ENCODE data around the gene LRSAM1.

The LRSAM1 gene

DNA sequence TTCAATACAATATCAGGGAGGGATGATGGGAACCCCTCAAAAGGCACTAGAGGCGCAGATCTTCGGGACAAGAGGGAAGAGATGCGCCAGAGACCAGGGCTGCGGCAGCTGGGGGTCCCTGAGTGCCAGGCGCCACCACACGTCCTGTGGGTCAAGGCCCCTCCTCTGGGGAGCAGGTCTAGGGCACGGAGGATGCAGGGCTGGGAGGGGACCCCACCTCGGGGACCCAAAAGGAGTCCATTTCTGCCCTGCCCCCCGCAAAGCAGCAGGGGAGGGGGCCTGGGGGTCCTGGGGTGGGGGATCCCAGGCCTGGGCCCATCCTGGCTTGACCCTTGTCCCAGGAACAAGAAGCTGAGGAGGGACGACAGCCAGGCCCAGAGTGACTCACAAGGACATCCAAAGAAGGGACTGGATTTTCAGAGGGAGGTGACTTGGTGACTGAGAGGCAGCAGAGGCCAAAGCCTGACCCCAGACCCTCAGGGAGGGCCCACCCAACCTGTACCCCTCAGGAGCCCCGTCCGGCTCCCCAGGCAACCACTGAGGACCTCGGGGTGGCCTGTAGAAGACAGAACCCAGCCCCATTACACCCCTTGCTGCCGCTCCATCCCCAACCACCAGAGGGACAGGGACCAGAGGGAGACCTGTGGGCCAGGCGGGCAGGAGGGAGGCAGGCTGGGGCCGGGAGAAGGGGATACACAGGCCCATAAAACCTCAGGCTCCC lies 54.2 kb downstream of the LRSAM1 start:
- Histone ChIP-seq H3K27ac (ENCODE audit: insufficient read depth, low read depth, low read length, poor library complexity, severe bottlenecking) (no peak overlapping the region), H3K36me3 (ENCODE audit: control insufficient read depth, insufficient read depth, low read length) (no peaks in the 10 kb centered on the region), H3K4me3 (ENCODE audit: insufficient read depth, low read depth, low read length) (no peak overlapping the region), H3K27me3 (ENCODE audit: control insufficient read depth, insufficient read depth, low read length, poor library complexity, severe bottlenecking) (no peaks in the 10 kb centered on the region), H3K9me3 (ENCODE audit: control insufficient read depth, low read length) (no peaks in the 10 kb centered on the region), H3K4me1 (ENCODE audit: control insufficient read depth, insufficient read depth, low read length) (peaks cover 4% of the 10 kb centered on the region)
- WGBS, 2 experiments, result 75 to 83% methylated on average over 16 of the region's 16 CpGs

DNA sequence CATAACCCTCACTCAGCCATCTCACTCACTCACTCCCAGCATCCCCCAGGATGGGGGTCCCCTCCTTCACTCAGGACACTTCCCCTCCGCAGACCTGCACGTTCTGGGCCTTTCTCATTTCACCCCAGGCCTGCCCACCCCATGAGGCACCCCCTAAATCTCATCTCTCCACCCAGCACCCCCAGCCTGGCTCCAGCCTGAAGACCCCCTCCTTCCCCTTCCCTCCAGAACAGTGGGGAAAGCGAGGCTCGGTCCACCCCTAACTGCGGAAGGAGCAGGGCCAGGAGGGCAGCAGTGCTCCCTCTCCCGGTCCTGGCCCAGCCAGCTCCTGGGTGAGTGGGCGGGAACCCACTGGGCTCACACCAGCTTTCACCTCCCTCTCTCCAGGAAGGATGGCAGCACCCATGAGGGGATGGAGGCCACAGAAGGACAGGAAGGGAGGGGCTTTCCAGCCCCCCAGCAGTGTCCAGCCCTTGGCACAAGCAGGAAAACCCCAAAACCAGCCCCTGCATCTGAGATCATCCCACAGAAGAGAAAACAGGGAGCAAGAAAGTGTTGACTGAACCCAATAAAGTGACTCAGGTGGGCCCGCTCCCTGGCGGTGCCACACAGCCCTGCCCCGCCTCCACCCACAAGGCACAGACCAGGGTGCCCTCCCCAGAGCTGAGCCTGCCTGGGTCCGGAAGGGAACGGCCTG lies 55.0 kb downstream of the LRSAM1 start:
- Histone ChIP-seq H3K27ac (ENCODE audit: insufficient read depth, low read depth, low read length, poor library complexity, severe bottlenecking) (no peak overlapping the region), H3K4me1 (ENCODE audit: control insufficient read depth, insufficient read depth, low read length) (no peaks in the 10 kb centered on the region), H3K4me3 (ENCODE audit: insufficient read depth, low read depth, low read length) (no peak overlapping the region), H3K36me3 (ENCODE audit: control insufficient read depth, insufficient read depth, low read length) (no peaks in the 10 kb centered on the region), H3K27me3 (ENCODE audit: control insufficient read depth, insufficient read depth, low read length, poor library complexity, severe bottlenecking) (no peaks in the 10 kb centered on the region), H3K9me3 (ENCODE audit: control insufficient read depth, low read length) (no peaks in the 10 kb centered on the region)
- 89 to 92% methylated on average over 12 of the region's 12 CpGs for WGBS, 2 experiments

DNA sequence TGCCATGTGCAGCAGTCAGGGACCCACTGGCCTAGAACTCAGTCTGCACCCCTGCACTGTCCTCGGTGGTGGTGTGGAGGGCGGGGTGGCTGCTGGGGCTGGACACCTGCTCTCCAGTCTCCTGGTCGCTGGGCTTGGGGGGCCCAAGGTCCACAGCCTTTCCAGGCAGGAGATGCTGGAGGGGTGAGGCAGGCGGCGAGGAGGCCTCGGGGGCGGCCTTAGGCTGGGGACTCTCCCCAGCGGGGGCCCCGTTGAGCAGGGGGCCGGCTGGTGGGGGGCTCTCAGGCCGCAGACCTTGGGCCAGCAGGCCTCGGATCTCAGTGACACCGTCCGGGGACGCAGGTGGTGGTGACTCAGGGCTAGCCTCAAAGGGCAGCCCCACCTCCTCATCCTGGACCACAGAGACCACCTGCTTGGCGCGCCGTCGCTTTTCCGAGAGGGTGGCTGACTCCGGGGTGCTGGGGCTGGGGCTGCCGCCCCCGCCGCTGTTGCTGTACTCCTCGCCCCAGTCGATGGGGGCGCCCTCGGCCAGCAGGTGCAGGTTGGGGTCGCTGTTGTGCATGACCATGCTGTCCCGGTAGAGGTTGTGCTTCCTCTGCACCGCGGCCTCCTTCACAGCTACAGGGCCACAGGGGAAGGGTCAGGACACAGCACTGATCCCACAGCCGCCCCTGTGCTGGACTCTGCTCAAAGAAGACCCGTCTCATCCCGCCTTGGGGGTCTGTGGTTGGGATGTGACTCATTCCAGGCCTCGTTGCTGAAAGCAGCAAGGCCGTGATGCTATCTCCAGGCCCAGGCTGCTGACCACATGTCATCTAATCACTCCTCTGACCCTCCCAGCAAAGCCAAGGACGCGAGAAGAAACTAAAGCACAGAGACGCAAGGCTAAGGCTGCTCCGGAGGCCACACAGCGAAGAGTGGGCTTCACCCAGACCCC lies 55.8 kb downstream of the LRSAM1 start:
- no peak overlapping the region for H3K4me3 ChIP-seq (ENCODE audit: insufficient read depth, low read depth, low read length)
- H3K9me3 ChIP-seq (ENCODE audit: control insufficient read depth, low read length), result no peaks in the 10 kb centered on the region
- no peak overlapping the region for H3K27ac ChIP-seq (ENCODE audit: insufficient read depth, low read depth, low read length, poor library complexity, severe bottlenecking)
- H3K36me3 ChIP-seq (ENCODE audit: control insufficient read depth, insufficient read depth, low read length), result no peaks in the 10 kb centered on the region
- WGBS, 2 experiments, result 94% methylated on average over 42 of the region's 42 CpGs
- H3K27me3 ChIP-seq (ENCODE audit: control insufficient read depth, insufficient read depth, low read length, poor library complexity, severe bottlenecking), result no peaks in the 10 kb centered on the region
- H3K4me1 ChIP-seq (ENCODE audit: control insufficient read depth, insufficient read depth, low read length), result no peaks in the 10 kb centered on the region

DNA sequence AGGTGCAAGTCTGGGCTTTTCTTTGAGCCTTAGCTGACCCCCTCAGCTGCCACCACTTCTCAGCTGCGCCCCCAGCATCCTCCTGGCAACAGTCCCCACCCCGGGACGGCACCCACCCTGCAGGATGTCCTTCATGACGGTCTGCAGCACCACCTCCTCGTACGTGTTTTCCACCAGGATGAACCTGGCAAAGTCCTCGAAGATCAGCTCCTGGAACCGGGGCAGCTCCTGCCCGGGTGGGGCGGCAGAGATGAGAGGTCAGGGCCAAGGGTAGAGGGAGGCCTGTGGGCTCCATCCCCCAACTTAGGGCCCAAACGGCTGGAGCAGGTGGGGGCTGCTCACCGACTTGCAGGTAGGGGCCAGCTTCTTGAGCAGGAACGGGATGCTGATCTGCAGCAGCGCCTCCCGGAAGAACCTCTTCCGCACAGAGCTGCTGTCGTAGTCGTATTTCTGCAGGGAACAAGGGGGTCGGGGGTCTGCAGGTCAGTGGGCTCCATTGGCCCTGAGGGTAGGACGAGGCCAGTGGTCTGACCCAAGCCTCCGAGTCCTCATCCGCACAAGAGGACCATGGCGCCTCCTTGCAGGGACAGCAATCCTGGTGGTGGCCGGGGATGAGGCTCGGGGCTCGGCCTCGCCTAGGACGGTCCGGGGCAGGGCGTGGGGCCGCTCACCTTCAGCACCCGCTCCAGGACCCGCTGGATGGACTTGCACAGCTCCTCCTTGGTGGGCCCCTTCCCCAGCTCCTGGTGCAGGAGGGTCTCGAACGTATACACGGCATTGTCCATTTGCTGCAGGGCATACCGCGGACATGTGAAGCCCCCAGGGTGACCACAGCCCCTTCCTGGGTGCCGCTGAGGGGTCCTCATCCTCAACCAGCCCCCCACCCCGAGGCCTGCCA lies 56.7 kb downstream of the LRSAM1 start:
- no peak overlapping the region for H3K4me3 ChIP-seq (ENCODE audit: insufficient read depth, low read depth, low read length)
- H3K4me1 ChIP-seq (ENCODE audit: control insufficient read depth, insufficient read depth, low read length), result no peaks in the 10 kb centered on the region
- H3K36me3 ChIP-seq (ENCODE audit: control insufficient read depth, insufficient read depth, low read length), result no peaks in the 10 kb centered on the region
- no peak overlapping the region for H3K27ac ChIP-seq (ENCODE audit: insufficient read depth, low read depth, low read length, poor library complexity, severe bottlenecking)
- 95 to 96% methylated on average over 40 of the region's 40 CpGs for WGBS, 2 experiments
- no peaks in the 10 kb centered on the region for H3K9me3 ChIP-seq (ENCODE audit: control insufficient read depth, low read length)
- no peaks in the 10 kb centered on the region for H3K27me3 ChIP-seq (ENCODE audit: control insufficient read depth, insufficient read depth, low read length, poor library complexity, severe bottlenecking)

DNA sequence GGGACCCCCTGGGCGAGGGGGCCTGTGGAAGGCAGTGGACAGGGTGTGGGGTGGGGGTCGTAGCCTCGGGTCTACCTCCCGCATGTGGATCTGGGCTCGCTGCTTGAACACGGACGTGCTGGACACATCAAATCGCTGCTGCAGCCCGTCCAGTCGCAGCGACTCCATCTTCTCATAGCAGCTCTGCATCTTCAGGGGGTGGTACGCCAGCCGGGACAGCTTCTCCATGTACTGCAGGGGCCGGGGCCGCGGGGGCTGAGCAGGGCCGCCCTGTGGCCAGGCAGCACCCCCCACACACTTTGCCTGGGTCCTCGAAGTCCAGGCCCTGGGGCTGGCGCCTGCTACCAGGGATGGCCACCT lies 57.6 kb downstream of the LRSAM1 start:
- WGBS, 2 experiments, result 95 to 96% methylated on average over 19 of the region's 19 CpGs
- no peaks in the 10 kb centered on the region for H3K9me3 ChIP-seq (ENCODE audit: control insufficient read depth, low read length)

DNA sequence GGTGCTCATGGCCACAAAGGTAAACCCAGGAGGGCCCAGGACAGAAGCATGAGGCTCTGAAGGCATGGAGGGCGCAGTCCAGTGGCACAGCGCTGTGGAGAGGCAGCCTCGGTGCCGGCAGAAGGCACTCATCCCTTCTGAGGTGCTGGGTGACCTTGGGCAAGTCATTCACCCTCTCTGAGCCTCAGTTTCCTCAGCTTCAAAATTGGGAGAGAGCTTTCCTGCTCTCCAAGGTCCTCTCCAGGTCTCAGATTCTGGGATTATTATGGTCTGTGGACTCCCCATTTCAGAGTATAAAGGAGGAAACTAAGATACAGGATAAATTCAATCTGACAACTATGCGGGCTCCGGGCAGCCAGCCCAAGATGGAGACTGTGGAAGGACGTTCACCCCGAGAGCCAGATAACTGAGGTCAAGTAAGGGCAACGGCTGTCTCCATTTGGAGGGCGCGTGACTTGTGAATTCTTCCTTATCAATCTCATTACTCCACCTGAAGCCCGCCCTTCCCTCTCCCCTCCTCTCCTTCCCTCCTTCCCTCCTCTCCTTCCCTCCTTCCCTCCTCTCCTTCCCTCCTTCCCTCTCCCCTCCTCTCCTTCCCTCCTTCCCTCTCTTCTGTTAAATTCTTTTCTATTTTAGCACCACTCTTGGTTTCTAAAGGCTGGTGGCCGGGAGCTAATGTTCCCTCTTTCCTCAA lies 58.1 kb downstream of the LRSAM1 start:
- Histone ChIP-seq H3K4me3 (ENCODE audit: insufficient read depth, low read depth, low read length) (no peak overlapping the region), H3K9me3 (ENCODE audit: control insufficient read depth, low read length) (no peaks in the 10 kb centered on the region), H3K27me3 (ENCODE audit: control insufficient read depth, insufficient read depth, low read length, poor library complexity, severe bottlenecking) (no peaks in the 10 kb centered on the region), H3K36me3 (ENCODE audit: control insufficient read depth, insufficient read depth, low read length) (no peaks in the 10 kb centered on the region), H3K4me1 (ENCODE audit: control insufficient read depth, insufficient read depth, low read length) (no peaks in the 10 kb centered on the region), H3K27ac (ENCODE audit: insufficient read depth, low read depth, low read length, poor library complexity, severe bottlenecking) (no peak overlapping the region)
- WGBS, 2 experiments, result 92 to 94% methylated on average over 13 of the region's 13 CpGs

More for the DNA sequence above, 57.6 kb downstream of the LRSAM1 start:
- Histone ChIP-seq H3K36me3 (ENCODE audit: control insufficient read depth, insufficient read depth, low read length) (no peaks in the 10 kb centered on the region), H3K4me3 (ENCODE audit: insufficient read depth, low read depth, low read length) (no peak overlapping the region), H3K27me3 (ENCODE audit: control insufficient read depth, insufficient read depth, low read length, poor library complexity, severe bottlenecking) (no peaks in the 10 kb centered on the region), H3K27ac (ENCODE audit: insufficient read depth, low read depth, low read length, poor library complexity, severe bottlenecking) (no peak overlapping the region), H3K4me1 (ENCODE audit: control insufficient read depth, insufficient read depth, low read length) (no peaks in the 10 kb centered on the region)

DNA sequence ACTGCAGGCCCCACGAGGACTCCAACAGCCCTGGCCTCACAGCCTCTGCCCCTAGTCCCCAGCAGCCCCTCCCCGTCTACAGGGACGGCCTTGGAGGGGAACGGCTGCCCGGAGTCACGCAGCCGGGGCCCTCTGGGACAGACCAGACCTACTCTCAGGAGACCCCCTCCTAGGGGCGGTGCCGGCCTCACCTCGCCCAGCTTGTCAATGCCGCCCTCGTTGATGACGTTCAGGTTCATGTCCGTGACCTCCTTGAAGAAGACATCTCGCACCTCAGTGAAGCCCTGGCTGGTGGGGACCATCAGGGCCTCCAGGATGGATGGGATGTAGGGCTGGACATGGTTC lies 58.6 kb downstream of the LRSAM1 start:
- no peaks in the 10 kb centered on the region for H3K27me3 ChIP-seq (ENCODE audit: control insufficient read depth, insufficient read depth, low read length, poor library complexity, severe bottlenecking)
- no peaks in the 10 kb centered on the region for H3K36me3 ChIP-seq (ENCODE audit: control insufficient read depth, insufficient read depth, low read length)
- no peak overlapping the region for H3K4me3 ChIP-seq (ENCODE audit: insufficient read depth, low read depth, low read length)
- H3K27ac ChIP-seq (ENCODE audit: insufficient read depth, low read depth, low read length, poor library complexity, severe bottlenecking), result no peak overlapping the region
- no peaks in the 10 kb centered on the region for H3K9me3 ChIP-seq (ENCODE audit: control insufficient read depth, low read length)
- H3K4me1 ChIP-seq (ENCODE audit: control insufficient read depth, insufficient read depth, low read length), result no peaks in the 10 kb centered on the region
- WGBS, 2 experiments, result 92% methylated on average over 15 of the region's 15 CpGs

DNA sequence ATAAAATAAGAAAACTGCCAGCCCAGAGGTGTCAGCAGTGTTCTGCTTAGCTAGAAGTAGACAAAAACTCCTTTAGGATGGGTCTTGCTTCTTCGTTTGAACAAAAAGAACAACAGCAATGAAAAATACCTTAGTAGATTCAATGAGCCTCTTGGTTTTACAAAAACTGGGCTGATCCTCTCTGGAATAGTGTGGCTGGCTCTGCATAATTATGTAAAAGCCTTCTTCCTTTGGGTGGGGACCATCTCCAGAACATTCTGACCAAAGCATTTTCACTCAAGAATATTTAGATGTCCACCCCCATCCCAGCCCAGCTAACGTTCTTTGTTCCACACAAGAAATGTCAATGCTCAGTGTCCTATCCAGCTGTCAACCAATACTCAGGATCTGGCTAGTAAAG lies 63.2 kb downstream of the LRSAM1 start:
- no peaks in the 10 kb centered on the region for H3K9me3 ChIP-seq (ENCODE audit: control insufficient read depth, low read length)
- H3K27ac ChIP-seq (ENCODE audit: insufficient read depth, low read depth, low read length, poor library complexity, severe bottlenecking), result no peak overlapping the region
- no peaks in the 10 kb centered on the region for H3K4me1 ChIP-seq (ENCODE audit: control insufficient read depth, insufficient read depth, low read length)
- H3K4me3 ChIP-seq (ENCODE audit: insufficient read depth, low read depth, low read length), result no peak overlapping the region
- H3K27me3 ChIP-seq (ENCODE audit: control insufficient read depth, insufficient read depth, low read length, poor library complexity, severe bottlenecking), result no peaks in the 10 kb centered on the region
- peaks cover 10% of the 10 kb centered on the region for H3K36me3 ChIP-seq (ENCODE audit: control insufficient read depth, insufficient read depth, low read length)
- 87 to 96% methylated on average over 2 of the region's 2 CpGs for WGBS, 2 experiments

DNA sequence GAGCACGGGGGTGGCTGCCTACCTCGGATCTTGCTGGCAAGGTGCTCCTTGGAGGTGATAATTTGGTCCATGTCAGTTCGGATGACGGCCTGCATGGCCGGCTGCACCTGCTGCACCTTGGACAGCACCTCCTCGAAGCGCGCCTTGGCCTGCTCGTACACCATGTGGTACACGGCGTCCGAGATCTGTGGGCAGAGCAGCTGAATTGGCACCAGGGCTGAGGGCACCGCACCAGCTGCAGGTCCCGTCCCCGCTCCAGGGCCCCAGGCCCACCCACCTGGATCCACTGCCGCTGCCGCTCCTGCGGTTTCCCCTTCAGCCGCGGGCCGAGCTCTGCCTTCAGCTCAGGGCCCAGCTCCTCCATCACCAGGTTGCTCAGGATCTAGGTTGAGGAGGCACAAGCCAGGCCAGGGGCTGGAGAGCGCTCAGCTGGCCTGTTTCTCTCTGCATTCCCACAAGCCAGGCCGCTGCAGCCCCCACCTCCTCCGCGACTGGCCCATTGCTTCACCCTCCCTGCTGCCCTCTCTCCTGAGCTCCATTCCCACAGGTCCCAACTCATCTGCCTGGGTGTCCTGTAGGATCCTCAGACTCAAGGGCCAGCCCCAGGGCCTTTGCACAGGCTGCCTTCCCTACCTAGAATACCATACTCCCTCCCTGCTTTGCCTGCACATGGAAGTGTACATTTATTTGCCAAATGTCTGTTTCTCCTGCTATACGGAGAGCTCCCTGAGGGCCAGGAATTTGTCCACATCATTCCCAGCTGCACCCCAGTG lies 65.7 kb downstream of the LRSAM1 start:
- H3K27me3 ChIP-seq (ENCODE audit: control insufficient read depth, insufficient read depth, low read length, poor library complexity, severe bottlenecking), result no peaks in the 10 kb centered on the region
- H3K9me3 ChIP-seq (ENCODE audit: control insufficient read depth, low read length), result no peaks in the 10 kb centered on the region
- peaks cover 10% of the 10 kb centered on the region for H3K36me3 ChIP-seq (ENCODE audit: control insufficient read depth, insufficient read depth, low read length)
- H3K4me3 ChIP-seq (ENCODE audit: insufficient read depth, low read depth, low read length), result no peak overlapping the region
- H3K27ac ChIP-seq (ENCODE audit: insufficient read depth, low read depth, low read length, poor library complexity, severe bottlenecking), result no peak overlapping the region
- 94 to 95% methylated on average over 26 of the region's 26 CpGs for WGBS, 2 experiments
- H3K4me1 ChIP-seq (ENCODE audit: control insufficient read depth, insufficient read depth, low read length), result no peaks in the 10 kb centered on the region
